Transverse colon (tissue), 4 donors: ENCODE data around the gene LMAN1. TPM values are rescaled to one million over a fixed set of nuclear protein-coding genes. Genes with fewer than 3 reads are reported as not detected.

ENCODE experiments used
- DNase-seq: peaks from one replicate; pipeline ENCODE4 v3.0.0-alpha.2; 2019
- H3K27ac ChIP-seq, 4 donors: fragments of 200-600 bp; sonication (generic); 2 replicates each; pipeline ENCODE4 v1.5.1; 2016 to 2018; ENCODE audit warnings: inconsistent platforms in 4 of 4
- H3K27me3 ChIP-seq: fragments of 200-600 bp; sonication (generic); 2 replicates; pipeline ENCODE4 v1.5.1; 2017; ENCODE audit warnings: inconsistent platforms
- H3K36me3 ChIP-seq, 4 donors: fragments of 200-600 bp; sonication (generic); 2 replicates each; pipeline ENCODE4 v1.5.1; 2017 to 2019; ENCODE audit warnings: inconsistent platforms in 4 of 4
- H3K4me1 ChIP-seq, 4 donors: fragments of 200-600 bp; sonication (generic); 2 replicates each; pipeline ENCODE4 v1.5.1; 2017 to 2020; ENCODE audit warnings: inconsistent platforms in 4 of 4
- H3K4me3 ChIP-seq, 4 donors: fragments of 200-600 bp; sonication (generic); 1 replicate in 1 of 4; 2 replicates in 3 of 4; pipeline versions ENCODE4 v1.5.1 to v1.6.1; 2017 to 2019; ENCODE audit warnings: inconsistent platforms in 4 of 4
- H3K9me3 ChIP-seq, 2 donors: fragments of 200-600 bp; sonication (generic); 2 replicates each; pipeline ENCODE4 v1.5.1; 2017 to 2019; ENCODE audit warnings: inconsistent platforms in 2 of 2
- CTCF ChIP-seq, 5 experiments: fragments of 200-600 bp in 3 of 5; fragments of 450-650 bp in 2 of 5; sonication (generic) in 3 of 5; IDR thresholded peaks; 1 replicate in 2 of 5; 2 replicates in 3 of 5; pipeline ENCODE4 v1.5.1; 2016 to 2017; ENCODE audit warnings: antibody characterized with exemption in 5 of 5, inconsistent platforms in 3 of 5, mild to moderate bottlenecking in 2 of 5, moderate library complexity in 1 of 5
- EP300 ChIP-seq: sonication (generic); formaldehyde crosslinking; IDR thresholded peaks from one replicate; pipeline ENCODE4 v1.6.1; 2017; ENCODE audit warnings: antibody characterized with exemption, low read depth
- POLR2A ChIP-seq: fragments of 450-650 bp; IDR thresholded peaks from one replicate; pipeline ENCODE4 v1.6.1; 2016; ENCODE audit warnings: antibody characterized with exemption, mild to moderate bottlenecking, moderate library complexity
- POLR2AphosphoS5 ChIP-seq, 3 donors: sonication (generic); formaldehyde crosslinking; IDR thresholded peaks; one replicate each; pipeline ENCODE4 v1.6.1; 2016; ENCODE audit warnings: antibody characterized with exemption in 3 of 3
- WGBS, 2 donors: methylation state at CpG; one replicate each; pipeline ENCODE4 v1.1.5; 2018; ENCODE audit warnings: low coverage in 1 of 2; 5-methylcytosine and 5-hydroxymethylcytosine counted together
- in situ Hi-C, 4 donors: fragments of 200-750 bp; cut with MboI; loops; one replicate each; pipeline versions ENCODE4 v1.15.0 to v1.15.1; 2017; ENCODE audit warnings: low sequenced_read_pairs in 3 of 4, low pct_ligation_motif_present in 1 of 4, low pct_unique_long_range_greater_than_20kb in 1 of 4
- intact Hi-C: fragments of 100-400 bp; cut with DNase I; formaldehyde crosslinking; loops from one replicate; pipeline ENCODE4 v1.15.1; 2023; ENCODE audit warnings: low total_unique reads
- total RNA-seq, 4 donors: library from RNA; depleted of rRNA; stranded (reverse); fragments of >200 nt; gene quantifications; one replicate each; pipeline ENCODE4 v1.1.0, GENCODE V29; 2016

The LMAN1 gene
- total RNA-seq, 4 donors from 2014 or later: 27.1 to 80.8 (median 49.0) TPM

- Histone ChIP-seq H3K36me3 (peaks cover 0 to 77% (median 34%) of the 10 kb centered on the region in 4 donors), H3K27ac (no peak overlapping the region), H3K4me1 (no peaks in the 10 kb centered on the region), H3K9me3 (peaks cover 0 to 6% of the 10 kb centered on the region in 2 donors), H3K27me3 (no peaks in the 10 kb centered on the region), H3K4me3 (no peak overlapping the region)
- in situ Hi-C loops (no loop called here), intact Hi-C loops (no loop called here)
- WGBS, 2 donors: 97 to 100% methylated on average over 2 of the region's 2 CpGs
- TF ChIP-seq POLR2A: no peak
- TF ChIP-seq CTCF (IDR thresholded peaks at IDR 0.05): no peak
- TF ChIP-seq POLR2AphosphoS5 (IDR thresholded peaks at IDR 0.05): no peak
- DNase-seq: no peak
These were observed 15.1 kb downstream of the LMAN1 start for GRCh38 chr18:59343926-59344325.

GRCh38 chr18:59340817-59341216 is 18.2 kb downstream of the LMAN1 start:
- Histone ChIP-seq H3K36me3 (peaks cover 0 to 88% (median 32%) of the 10 kb centered on the region in 4 donors), H3K4me3 (no peak overlapping the region), H3K27me3 (no peaks in the 10 kb centered on the region), H3K27ac (no peak overlapping the region), H3K4me1 (no peaks in the 10 kb centered on the region), H3K9me3 (peaks cover 0 to 6% of the 10 kb centered on the region in 2 donors)
- no peak for DNase-seq
- in situ Hi-C loops (no loop called here), intact Hi-C loops (no loop called here)
- TF ChIP-seq POLR2AphosphoS5 (IDR thresholded peaks at IDR 0.05) (no peak), POLR2A (no peak), CTCF (IDR thresholded peaks at IDR 0.05) (no peak), EP300 (no peak)

GRCh38 chr18:59340312-59340711 is 18.8 kb downstream of the LMAN1 start:
- Histone ChIP-seq H3K9me3 (peaks cover 0 to 6% of the 10 kb centered on the region in 2 donors), H3K27me3 (no peaks in the 10 kb centered on the region), H3K36me3 (peaks cover 0 to 88% (median 30%) of the 10 kb centered on the region in 4 donors), H3K27ac (no peak overlapping the region), H3K4me3 (no peak overlapping the region), H3K4me1 (no peaks in the 10 kb centered on the region)
- DNase-seq: no peak
- WGBS, 2 donors: 97 to 100% methylated on average over 2 of the region's 2 CpGs
- in situ Hi-C loops (no loop called here), intact Hi-C loops (no loop called here)
- no peak for TF ChIP-seq POLR2A
- no peak for TF ChIP-seq EP300
- TF ChIP-seq POLR2AphosphoS5 (IDR thresholded peaks at IDR 0.05): no peak
- no peak for TF ChIP-seq CTCF (IDR thresholded peaks at IDR 0.05)

- Histone ChIP-seq H3K4me1 (no peaks in the 10 kb centered on the region), H3K27me3 (no peaks in the 10 kb centered on the region), H3K27ac (no peak overlapping the region), H3K4me3 (no peak overlapping the region), H3K9me3 (no peaks in the 10 kb centered on the region), H3K36me3 (peaks cover 0 to 88% (median 15%) of the 10 kb centered on the region in 4 donors)
- no peak for DNase-seq
- no peak for TF ChIP-seq CTCF (IDR thresholded peaks at IDR 0.05)
- no peak for TF ChIP-seq POLR2AphosphoS5 (IDR thresholded peaks at IDR 0.05)
- TF ChIP-seq POLR2A: no peak
- TF ChIP-seq EP300: no peak
- intact Hi-C loops (no loop called here), in situ Hi-C loops (no loop called here)
- 73 to 83% methylated on average over 3 of the region's 3 CpGs for WGBS, 2 donors
These were observed 26.1 kb downstream of the LMAN1 start for GRCh38 chr18:59332986-59333385.
